HG02973 (cell line): ENCODE measurements around the gene GCFC2.

ENCODE experiments used
- ATAC-seq: cut with Tn5 transposase; IDR thresholded peaks from one replicate; pipeline ENCODE4 v1.9.1; 2021; ENCODE audit warnings: moderate library complexity; ENCODE audit not compliant: unreplicated experiment

Gene GCFC2

DNA sequence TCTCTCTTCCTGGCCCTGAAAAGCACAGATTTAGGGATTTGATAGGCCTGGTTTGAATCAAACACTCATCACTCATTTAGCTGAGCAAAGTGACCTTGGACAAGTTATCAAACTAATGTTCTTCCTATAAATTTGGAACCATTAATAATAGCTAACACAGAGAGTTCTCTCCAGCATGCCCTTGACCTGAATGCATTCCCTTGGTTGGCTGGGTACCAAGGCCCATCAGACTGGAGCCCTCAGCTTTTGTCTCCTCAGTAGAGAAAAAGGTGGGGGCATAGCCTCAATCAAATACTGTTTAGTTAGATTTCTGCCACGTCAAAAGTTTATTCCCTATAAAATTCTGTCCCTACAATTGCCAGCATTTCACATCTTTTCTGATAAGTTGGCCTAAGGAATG is 77.9 kb downstream of the GCFC2 start:
- no peak for ATAC-seq

GRCh38 chr2:75632091-75632701 is 78.5 kb downstream of the GCFC2 start:
- no peak for ATAC-seq

GRCh38 chr2:75627902-75628504 is 82.7 kb downstream of the GCFC2 start:
- ATAC-seq = peak; percentile 84

- ATAC-seq = no peak
Measured at GRCh38 chr2:75622929-75623328, 87.8 kb downstream of the GCFC2 start.

DNA sequence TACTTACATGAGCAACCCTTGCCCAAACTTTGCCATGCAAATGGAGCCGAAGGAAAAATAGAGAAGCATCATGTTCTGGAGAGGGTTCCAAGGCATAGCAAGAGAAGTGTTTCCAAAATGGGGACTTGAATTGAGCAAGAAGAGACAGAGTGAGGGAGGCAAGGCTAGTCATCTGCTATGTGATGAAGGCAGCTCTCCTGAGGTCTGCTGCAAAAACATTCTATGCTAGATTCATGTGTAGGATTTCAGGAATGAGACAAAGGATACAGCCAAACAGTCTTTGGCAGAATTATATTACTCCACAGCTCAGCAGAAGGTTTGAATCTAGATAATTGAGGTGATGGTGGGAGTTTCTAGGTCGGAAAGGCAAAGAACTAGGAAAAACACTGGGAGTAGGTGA is 88.2 kb downstream of the GCFC2 start:
- no peak for ATAC-seq

DNA sequence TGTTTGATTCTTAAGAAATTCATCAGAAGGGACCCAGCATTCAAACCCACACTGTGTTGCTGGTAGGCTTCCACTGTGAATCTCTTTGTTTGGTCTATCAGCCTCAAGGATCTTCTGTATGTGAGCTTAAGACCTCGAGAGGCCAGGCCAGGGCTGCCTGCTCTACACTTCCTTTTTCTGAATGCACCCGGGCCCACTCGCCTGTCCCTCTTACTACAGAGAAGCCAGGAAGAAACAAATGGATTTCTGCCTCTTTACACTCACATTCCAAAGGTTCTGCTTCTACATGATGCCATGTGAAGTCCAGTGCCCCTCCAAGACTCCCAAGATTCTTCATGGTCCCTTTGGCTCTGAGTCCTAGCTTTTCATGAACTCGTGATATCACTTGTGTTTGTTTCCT is 89.5 kb downstream of the GCFC2 start:
- ATAC-seq = no peak

DNA sequence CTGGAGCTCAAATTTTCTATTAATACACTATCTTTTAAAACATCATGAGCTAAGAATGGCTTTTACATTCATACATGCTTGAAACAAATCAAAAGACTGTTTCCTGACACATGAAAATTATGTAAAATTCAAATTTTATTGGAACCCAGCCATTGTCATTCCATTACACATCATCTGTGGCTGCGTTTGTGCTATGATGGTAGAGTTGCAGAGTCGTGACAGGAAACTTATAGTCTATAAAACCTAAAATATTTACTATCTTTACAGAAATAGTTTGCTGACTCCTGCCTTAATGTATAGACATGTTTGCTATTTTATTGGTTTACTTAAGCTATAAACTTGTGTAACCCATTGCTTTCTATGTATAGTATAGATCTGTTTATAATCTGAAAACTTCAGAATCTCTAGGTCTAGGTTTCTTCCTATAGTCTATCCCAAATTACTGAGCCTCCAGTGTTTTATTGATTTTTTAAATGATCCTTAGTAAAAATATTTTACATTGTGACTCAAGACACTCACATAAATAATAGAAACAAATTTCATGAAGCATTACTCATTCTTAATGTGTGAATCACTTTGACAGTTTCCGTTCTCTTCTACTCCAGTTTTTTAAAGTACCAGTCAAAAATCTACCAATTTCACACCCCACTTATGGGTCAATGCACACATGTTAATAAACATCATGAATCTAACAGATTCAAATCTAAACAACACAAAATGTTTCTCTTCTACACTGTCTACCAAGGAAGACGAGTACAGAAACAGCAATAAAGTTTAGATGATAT is 90.6 kb downstream of the GCFC2 start:
- ATAC-seq = no peak

- no peak for ATAC-seq
Measured at GRCh38 chr2:75616933-75617332, 93.8 kb downstream of the GCFC2 start.

GRCh38 chr2:75616406-75616805 is 94.3 kb downstream of the GCFC2 start:
- ATAC-seq = no peak

- ATAC-seq = no peak
Measured at GRCh38 chr2:75614162-75614651, 96.5 kb downstream of the GCFC2 start.

DNA sequence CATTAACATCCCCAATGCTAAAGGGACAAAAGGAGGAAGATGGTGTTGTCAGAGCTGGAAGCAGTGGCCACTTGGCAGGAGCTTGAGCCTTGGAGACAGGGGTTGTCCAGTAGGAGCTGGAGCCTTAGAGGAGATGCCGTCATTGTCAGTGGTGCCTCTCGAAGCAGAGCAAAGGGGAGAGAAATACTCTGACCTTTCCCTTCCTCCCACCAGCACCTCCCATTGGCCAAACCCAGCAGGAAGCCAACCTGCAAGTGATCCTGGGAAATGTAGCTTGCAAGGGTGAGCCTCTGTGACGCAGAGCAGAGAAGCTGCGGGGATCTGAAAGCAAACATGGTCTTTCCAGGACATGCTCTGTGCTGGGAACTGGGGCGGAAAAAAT is 97.9 kb downstream of the GCFC2 start:
- no peak for ATAC-seq
